ENCODE data around the gene KRTAP5-5. TPM values are rescaled to one million over a fixed set of nuclear protein-coding genes. Genes with fewer than 3 reads are reported as not detected.

The KRTAP5-5 gene
- total RNA-seq, 1 experiment from 2014 or later: not detected

DNA sequence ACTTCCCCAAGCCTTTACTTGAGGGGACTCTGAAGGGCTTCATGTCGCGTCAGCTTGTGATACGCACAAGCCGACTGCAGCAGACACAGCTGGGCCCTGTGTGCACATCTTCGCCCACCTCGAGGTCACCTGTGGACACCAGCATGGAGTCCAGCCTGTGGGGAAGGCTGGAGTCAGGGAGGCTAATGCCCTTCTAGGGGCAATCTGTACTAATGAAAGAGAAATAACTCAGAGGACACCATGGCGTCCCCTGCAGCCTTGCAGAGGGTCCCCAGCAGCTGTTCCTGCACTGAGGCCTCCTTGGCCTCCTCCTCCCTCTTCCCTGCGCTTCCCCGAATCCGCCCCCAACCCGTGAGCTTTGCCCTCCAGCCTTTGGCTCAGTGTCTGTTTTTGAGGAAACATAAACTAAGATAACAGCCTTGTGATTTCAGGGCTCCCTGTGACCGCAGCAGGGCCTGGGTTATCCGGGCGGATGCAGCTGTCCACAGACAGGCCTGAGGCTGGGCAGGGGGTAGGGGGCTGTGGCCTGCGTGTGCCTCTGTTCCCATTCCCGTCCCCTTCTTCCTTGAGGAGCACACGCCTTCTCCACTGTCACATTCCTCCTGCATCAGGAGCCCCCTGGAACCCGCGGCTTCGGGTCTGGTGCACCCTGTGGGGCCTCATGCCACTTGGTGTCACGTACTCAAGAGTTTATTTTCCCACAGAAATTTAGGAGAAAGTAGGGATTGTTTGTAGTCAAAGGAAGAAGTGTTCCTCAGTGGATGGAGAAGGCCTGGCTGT, 25.0 kb downstream of the KRTAP5-5 start:
- CTCF ChIA-PET: interaction anchor here (0.6 to 2.2 kb wide), 6 partner anchors 15 to 500 kb away, joined by 3 to 79 read pairs (median 4); partner anchors contain the start of gene SYT8
- Histone ChIP-seq H3K9me3 (ENCODE audit: control insufficient read depth, insufficient read depth, low read depth, low read length) (no peaks in the 10 kb centered on the region), H3K27me3 (ENCODE audit: control insufficient read depth, insufficient read depth, low read length) (no peaks in the 10 kb centered on the region), H3K27ac (ENCODE audit: low read length) (no peak overlapping the region), H3K4me1 (ENCODE audit: control insufficient read depth, insufficient read depth, low read length) (0 out of 2 replicates have a peak, but pooled peaks cover 2% of the 10 kb centered on the region), H3K36me3 (ENCODE audit: control insufficient read depth, insufficient read depth, low read length) (no peaks in the 10 kb centered on the region), H3K4me3 (ENCODE audit: low read depth in 2 of 2, low read length in 2 of 2) (no peak overlapping the region)
- no TSS peak for BruUV-seq (replicated peaks)
- ATAC-seq: no peak
- no peak for DNase-seq (ENCODE audit: low read depth, low spot score)
- in situ Hi-C loops (cut with HindIII; ENCODE audit: low pct_unique_long_range_greater_than_20kb, low sequenced_read_pairs): no loop called here
- intact Hi-C loops (cut with micrococcal nuclease; ENCODE audit: unreplicated experiment): loop anchor here (5.0 kb wide), 3 partner anchors 38 to 498 kb away; no protein-coding TSS in a partner anchor
- POLR2A ChIA-PET: no interaction called here
- TF ChIP-seq, protein P1, sequence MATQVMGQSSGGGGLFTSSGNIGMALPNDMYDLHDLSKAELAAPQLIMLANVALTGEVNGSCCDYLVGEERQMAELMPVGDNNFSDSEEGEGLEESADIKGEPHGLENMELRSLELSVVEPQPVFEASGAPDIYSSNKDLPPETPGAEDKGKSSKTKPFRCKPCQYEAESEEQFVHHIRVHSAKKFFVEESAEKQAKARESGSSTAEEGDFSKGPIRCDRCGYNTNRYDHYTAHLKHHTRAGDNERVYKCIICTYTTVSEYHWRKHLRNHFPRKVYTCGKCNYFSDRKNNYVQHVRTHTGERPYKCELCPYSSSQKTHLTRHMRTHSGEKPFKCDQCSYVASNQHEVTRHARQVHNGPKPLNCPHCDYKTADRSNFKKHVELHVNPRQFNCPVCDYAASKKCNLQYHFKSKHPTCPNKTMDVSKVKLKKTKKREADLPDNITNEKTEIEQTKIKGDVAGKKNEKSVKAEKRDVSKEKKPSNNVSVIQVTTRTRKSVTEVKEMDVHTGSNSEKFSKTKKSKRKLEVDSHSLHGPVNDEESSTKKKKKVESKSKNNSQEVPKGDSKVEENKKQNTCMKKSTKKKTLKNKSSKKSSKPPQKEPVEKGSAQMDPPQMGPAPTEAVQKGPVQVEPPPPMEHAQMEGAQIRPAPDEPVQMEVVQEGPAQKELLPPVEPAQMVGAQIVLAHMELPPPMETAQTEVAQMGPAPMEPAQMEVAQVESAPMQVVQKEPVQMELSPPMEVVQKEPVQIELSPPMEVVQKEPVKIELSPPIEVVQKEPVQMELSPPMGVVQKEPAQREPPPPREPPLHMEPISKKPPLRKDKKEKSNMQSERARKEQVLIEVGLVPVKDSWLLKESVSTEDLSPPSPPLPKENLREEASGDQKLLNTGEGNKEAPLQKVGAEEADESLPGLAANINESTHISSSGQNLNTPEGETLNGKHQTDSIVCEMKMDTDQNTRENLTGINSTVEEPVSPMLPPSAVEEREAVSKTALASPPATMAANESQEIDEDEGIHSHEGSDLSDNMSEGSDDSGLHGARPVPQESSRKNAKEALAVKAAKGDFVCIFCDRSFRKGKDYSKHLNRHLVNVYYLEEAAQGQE (IDR thresholded peaks at IDR 0.05; ENCODE audit: insufficient read depth in 1 of 2, low read depth in 2 of 2, low read length in 1 of 2): no peak
- TF ChIP-seq, protein P2, sequence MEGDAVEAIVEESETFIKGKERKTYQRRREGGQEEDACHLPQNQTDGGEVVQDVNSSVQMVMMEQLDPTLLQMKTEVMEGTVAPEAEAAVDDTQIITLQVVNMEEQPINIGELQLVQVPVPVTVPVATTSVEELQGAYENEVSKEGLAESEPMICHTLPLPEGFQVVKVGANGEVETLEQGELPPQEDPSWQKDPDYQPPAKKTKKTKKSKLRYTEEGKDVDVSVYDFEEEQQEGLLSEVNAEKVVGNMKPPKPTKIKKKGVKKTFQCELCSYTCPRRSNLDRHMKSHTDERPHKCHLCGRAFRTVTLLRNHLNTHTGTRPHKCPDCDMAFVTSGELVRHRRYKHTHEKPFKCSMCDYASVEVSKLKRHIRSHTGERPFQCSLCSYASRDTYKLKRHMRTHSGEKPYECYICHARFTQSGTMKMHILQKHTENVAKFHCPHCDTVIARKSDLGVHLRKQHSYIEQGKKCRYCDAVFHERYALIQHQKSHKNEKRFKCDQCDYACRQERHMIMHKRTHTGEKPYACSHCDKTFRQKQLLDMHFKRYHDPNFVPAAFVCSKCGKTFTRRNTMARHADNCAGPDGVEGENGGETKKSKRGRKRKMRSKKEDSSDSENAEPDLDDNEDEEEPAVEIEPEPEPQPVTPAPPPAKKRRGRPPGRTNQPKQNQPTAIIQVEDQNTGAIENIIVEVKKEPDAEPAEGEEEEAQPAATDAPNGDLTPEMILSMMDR (IDR thresholded peaks at IDR 0.05): no peak
- no peak for TF ChIP-seq POLR2AphosphoS5 (IDR thresholded peaks at IDR 0.05; ENCODE audit: low read depth, low read length)
- no peak for TF ChIP-seq SIN3A (IDR thresholded peaks at IDR 0.05; ENCODE audit: borderline replicate concordance, insufficient read depth, low read depth, low read length)
- no peak for TF ChIP-seq TCF7L2 (IDR thresholded peaks at IDR 0.05; ENCODE audit: low read depth, low read length)

DNA sequence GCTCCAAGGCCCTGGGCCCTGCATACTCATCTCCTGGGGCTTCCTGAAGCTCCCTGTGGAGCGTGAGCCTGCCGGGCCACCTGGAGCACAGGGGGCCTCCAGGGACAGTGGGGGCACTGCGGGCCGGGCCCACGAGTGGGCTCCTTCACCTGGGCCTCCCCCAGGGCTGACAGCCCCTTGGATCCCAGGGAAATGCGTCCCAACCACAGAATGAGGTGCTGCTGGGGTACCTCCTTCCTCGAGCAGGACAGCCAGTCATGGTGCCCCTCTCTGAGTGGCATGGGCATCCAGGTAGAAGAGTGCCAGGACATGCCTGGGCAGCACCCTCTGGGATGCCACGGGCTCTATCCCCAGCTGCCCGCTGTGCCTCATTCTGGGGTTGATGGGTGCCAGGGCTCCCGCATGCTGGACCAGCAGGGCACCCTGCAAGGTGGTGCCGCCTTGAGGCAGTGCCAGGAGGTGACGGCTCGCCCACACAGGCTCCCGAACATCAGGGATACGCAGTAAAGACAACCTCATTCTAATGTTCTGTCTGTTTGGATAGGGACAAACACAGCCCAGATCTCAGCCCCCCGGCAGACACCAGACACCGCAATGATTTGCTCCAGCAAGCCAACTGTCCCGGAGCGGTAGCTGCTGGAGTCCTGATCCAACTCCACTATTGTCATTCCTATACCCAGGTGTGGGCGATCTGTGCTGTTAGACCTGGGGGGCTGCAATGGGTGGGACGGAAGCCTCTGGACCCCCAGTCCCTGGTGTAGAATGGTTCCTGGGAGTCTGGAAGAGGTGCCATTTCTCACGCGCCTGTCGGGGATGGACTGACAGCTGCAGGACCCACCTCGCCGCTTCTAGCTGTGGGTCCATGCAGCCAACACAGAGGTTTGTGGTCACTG, 25.8 kb downstream of the KRTAP5-5 start:
- TF ChIP-seq, protein P1 (IDR thresholded peaks at IDR 0.05; ENCODE audit: insufficient read depth in 1 of 2, low read depth in 2 of 2, low read length in 1 of 2): no peak
- TF ChIP-seq, protein P2 (IDR thresholded peaks at IDR 0.05): no peak
- TF ChIP-seq POLR2AphosphoS5 (IDR thresholded peaks at IDR 0.05; ENCODE audit: low read depth, low read length): no peak
- TF ChIP-seq TCF7L2 (IDR thresholded peaks at IDR 0.05; ENCODE audit: low read depth, low read length): no peak
- no peak for TF ChIP-seq SIN3A (IDR thresholded peaks at IDR 0.05; ENCODE audit: borderline replicate concordance, insufficient read depth, low read depth, low read length)
- ATAC-seq: no peak
- intact Hi-C loops (cut with micrococcal nuclease; ENCODE audit: unreplicated experiment): no loop called here
- ChIA-PET CTCF (no interaction called here), POLR2A (no interaction called here)
- no peaks in the 10 kb centered on the region for H3K9me3 ChIP-seq (ENCODE audit: control insufficient read depth, insufficient read depth, low read depth, low read length)
- no peaks in the 10 kb centered on the region for H3K36me3 ChIP-seq (ENCODE audit: control insufficient read depth, insufficient read depth, low read length)
- H3K27ac ChIP-seq (ENCODE audit: low read length): no peak overlapping the region
- H3K4me3 ChIP-seq (ENCODE audit: low read depth in 2 of 2, low read length in 2 of 2): no peak overlapping the region
- H3K4me1 ChIP-seq (ENCODE audit: control insufficient read depth, insufficient read depth, low read length): 0 out of 2 replicates have a peak, but pooled peaks cover 2% of the 10 kb centered on the region
- no peaks in the 10 kb centered on the region for H3K27me3 ChIP-seq (ENCODE audit: control insufficient read depth, insufficient read depth, low read length)
- BruUV-seq (replicated peaks): no TSS peak
- in situ Hi-C loops (cut with HindIII; ENCODE audit: low pct_unique_long_range_greater_than_20kb, low sequenced_read_pairs): no loop called here
- DNase-seq (ENCODE audit: low read depth, low spot score): no peak

Data from Panc1 (cell line).